Right atrium auricular region (tissue), 2 donors: ENCODE data around the gene FANCC. TPM values are rescaled to one million over a fixed set of nuclear protein-coding genes. Genes with fewer than 3 reads are reported as not detected.
A peak's percentile ranks its signal among the peaks of the same experiment; 100 is the strongest.

ENCODE experiments used
- DNase-seq: peaks from one replicate; pipeline ENCODE4 v3.0.0-alpha.2; 2019; ENCODE audit warnings: low spot score
- H3K27ac ChIP-seq, 2 donors: fragments of 200-600 bp; sonication (generic); 1 replicate in 1 of 2; 2 replicates in 1 of 2; pipeline ENCODE4 v1.5.1; 2016 to 2019
- H3K27me3 ChIP-seq, 2 donors: fragments of 200-600 bp; sonication (generic); one replicate each; pipeline versions ENCODE4 v1.5.1 to v1.6.0; 2017 to 2019
- H3K36me3 ChIP-seq: fragments of 200-600 bp; sonication (generic); one replicate; pipeline ENCODE4 v1.5.1; 2016
- H3K4me1 ChIP-seq, 2 donors: fragments of 200-600 bp; sonication (generic); one replicate each; pipeline versions ENCODE4 v1.5.1 to v1.6.0; 2017 to 2019
- H3K4me3 ChIP-seq, 2 donors: fragments of 200-600 bp; sonication (generic); 1 replicate in 1 of 2; 2 replicates in 1 of 2; pipeline ENCODE4 v1.5.1; 2017 to 2019; ENCODE audit warnings: mild to moderate bottlenecking in 1 of 2, moderate library complexity in 1 of 2
- H3K9me3 ChIP-seq, 2 donors: fragments of 200-600 bp; sonication (generic); one replicate each; pipeline ENCODE4 v1.5.1; 2019
- CTCF ChIP-seq, 2 donors: fragments of 200-600 bp; sonication (generic); IDR thresholded peaks; one replicate each; pipeline ENCODE4 v1.5.1; 2019; ENCODE audit warnings: antibody characterized with exemption in 2 of 2
- total RNA-seq, 2 donors: library from RNA; depleted of rRNA; stranded (reverse); fragments of >200 nt; gene quantifications; one replicate each; pipeline ENCODE4 v1.1.0, GENCODE V29; 2016

The FANCC gene
- total RNA-seq, 2 donors from 2014 or later, result 1.8 to 6.2 TPM

- Histone ChIP-seq H3K9me3 (no peaks in the 10 kb centered on the region), H3K4me3 (no peak overlapping the region), H3K4me1 (peaks cover 0 to 12% of the 10 kb centered on the region in 2 donors), H3K27me3 (no peaks in the 10 kb centered on the region), H3K36me3 (no peaks in the 10 kb centered on the region), H3K27ac (peak overlapping the region in 1 of 2 donors; percentile 30)
- DNase-seq, result peak; percentile 78
- no peak for TF ChIP-seq CTCF (IDR thresholded peaks at IDR 0.05)
These were observed 159.9 kb downstream of the FANCC start for GRCh38 chr9:95157481-95158151.

DNA sequence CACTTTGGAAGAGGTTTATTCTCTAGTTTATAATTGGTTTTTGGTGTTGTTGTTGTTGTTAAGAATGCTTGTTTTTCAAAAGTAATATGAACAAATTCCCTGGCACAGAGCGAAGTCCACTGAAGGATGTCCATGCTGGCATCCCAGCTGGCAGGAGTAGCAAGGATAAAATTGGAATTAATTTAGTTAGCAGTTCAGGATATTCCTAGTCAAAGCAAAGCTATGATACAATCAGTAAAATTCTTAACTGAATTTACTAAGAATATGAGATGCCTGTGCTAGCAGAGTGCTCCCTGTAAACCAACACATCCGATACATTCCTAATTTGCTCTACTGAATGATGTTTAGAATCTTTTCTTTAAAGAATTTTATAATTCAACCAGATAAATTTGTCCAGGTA is 161.4 kb downstream of the FANCC start:
- Histone ChIP-seq H3K4me3 (no peak overlapping the region), H3K27me3 (no peaks in the 10 kb centered on the region), H3K4me1 (peaks cover 0 to 12% of the 10 kb centered on the region in 2 donors), H3K9me3 (no peaks in the 10 kb centered on the region), H3K27ac (no peak overlapping the region), H3K36me3 (no peaks in the 10 kb centered on the region)
- TF ChIP-seq CTCF (IDR thresholded peaks at IDR 0.05), result no peak
- no peak for DNase-seq

DNA sequence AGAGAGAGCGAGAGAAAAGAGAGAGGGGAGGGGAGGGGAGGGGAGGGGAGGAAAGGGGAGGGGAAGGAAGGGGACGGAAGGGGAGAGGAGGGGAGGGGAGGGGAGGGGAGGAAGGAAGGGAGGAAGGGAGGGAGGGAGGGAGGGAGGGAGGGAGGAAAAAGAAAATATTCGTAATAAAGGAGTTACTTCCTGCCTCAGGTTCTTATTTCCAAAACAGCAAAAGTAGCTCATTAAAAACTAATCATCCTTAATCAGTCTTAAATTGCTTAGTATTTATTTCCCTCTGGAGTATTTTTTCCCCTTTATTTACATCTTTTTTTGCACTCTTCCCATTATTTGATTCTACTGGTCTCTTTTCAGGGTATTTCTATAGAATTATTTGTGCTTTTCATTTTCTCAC is 162.3 kb downstream of the FANCC start:
- Histone ChIP-seq H3K27ac (no peak overlapping the region), H3K4me1 (peaks cover 0 to 12% of the 10 kb centered on the region in 2 donors), H3K27me3 (no peaks in the 10 kb centered on the region), H3K9me3 (no peaks in the 10 kb centered on the region), H3K36me3 (no peaks in the 10 kb centered on the region), H3K4me3 (no peak overlapping the region)
- no peak for DNase-seq
- TF ChIP-seq CTCF (IDR thresholded peaks at IDR 0.05), result no peak

DNA sequence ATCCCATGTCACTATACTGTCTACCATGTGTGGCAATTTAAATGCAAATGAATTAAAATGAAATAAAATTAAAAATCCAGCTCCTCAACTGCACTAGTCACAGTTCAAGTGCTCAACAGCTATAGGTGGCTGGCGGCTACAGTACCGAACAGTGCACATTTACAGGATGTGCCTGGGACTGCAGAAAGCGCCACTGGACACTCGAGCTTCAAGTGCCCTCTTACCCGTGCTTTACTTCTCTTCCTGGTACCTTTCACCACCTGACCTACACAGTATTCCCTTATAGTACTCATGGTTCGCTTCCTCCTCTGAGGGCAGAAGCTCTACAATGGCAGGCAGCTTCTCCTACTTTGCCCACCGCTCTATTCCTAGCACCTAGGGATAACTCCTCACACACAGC is 166.6 kb downstream of the FANCC start:
- H3K27ac ChIP-seq, result no peak overlapping the region
- H3K4me1 ChIP-seq, result peaks cover 0 to 4% of the 10 kb centered on the region in 2 donors
- no peak for DNase-seq
- TF ChIP-seq CTCF (IDR thresholded peaks at IDR 0.05), result no peak
- H3K36me3 ChIP-seq, result no peaks in the 10 kb centered on the region
- no peaks in the 10 kb centered on the region for H3K9me3 ChIP-seq
- H3K27me3 ChIP-seq, result no peaks in the 10 kb centered on the region
- H3K4me3 ChIP-seq, result no peak overlapping the region

DNA sequence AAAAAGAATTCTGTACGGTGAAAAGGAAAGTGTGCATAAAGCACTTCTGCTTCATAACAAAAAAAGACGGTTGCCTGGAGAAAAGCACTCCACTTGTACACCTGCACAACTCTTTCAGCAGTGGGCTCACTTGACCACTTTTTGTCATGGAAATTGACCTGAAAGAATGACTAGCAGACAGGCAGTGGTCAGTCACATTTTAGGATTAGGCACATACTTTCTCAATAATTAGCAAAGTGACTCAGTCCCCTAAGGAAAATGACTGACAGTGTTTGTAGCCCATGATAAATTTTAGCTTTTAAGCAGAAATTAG is 169.3 kb downstream of the FANCC start:
- no peaks in the 10 kb centered on the region for H3K36me3 ChIP-seq
- H3K9me3 ChIP-seq, result no peaks in the 10 kb centered on the region
- no peak overlapping the region for H3K4me3 ChIP-seq
- H3K4me1 ChIP-seq, result peaks cover 0 to 4% of the 10 kb centered on the region in 2 donors
- no peak for DNase-seq
- no peak overlapping the region for H3K27ac ChIP-seq
- TF ChIP-seq CTCF (IDR thresholded peaks at IDR 0.05), result no peak
- no peaks in the 10 kb centered on the region for H3K27me3 ChIP-seq
